ENCODE results near the gene C13orf46.

DNA sequence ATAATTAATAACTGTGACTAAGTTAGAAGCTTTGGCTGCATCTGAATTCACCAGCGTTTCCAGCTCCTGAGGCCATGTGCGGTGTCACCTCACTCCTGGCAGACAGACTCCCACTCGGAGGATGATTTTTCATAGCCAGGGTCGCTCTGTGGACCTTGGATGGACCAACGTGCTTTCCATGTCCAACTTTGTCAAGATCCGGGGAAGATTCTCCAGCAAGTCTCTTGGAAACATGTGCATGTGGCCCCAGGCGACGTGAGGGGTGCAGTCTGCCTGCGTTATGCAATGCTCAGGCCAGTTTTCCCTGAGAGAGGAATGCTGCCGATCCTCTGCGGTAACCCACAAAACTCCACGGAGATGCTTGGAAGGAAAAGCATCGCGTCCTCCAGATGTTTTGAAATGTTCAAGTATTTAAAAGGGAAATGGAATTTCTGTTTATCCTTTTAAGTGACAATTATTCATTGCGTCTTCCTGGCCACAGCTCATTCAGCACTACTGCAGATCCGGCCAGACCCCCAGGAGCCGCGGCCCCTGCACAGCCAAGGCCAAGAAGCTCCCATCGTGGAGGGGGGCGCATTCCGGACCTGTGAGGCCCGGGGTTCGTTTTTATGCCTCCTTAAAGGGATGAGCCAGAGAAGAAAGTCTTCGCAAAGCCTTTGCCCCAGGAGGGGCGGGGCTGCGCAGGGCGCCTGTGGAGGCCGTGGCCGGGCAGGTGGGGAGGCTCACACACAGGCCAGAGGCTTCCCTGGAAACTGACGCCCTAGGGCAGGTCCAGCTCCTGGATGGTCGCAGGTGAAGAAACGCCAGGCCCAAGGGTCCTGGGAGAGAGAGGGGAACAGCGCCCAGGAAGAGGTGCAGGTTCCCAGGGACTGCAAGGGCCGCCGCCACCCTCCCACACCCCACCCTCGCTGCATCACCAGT lies 46.0 kb downstream of the C13orf46 start:
- TF ChIP-seq ARNT (IDR thresholded peaks at IDR 0.05) = no peak
- TF ChIP-seq NFRKB (IDR thresholded peaks at IDR 0.05) = no peak
- TF ChIP-seq HDGF (IDR thresholded peaks at IDR 0.05; ENCODE audit: borderline replicate concordance) = no peak
- TF ChIP-seq FOXM1 (IDR thresholded peaks at IDR 0.05; ENCODE audit: borderline replicate concordance) = no peak
- no peak for TF ChIP-seq SUZ12 (IDR thresholded peaks at IDR 0.05)
- TF ChIP-seq BHLHE40 (IDR thresholded peaks at IDR 0.05; ENCODE audit: borderline replicate concordance) = no peak

Measured in HEK293T (cell line).